GM21576 (cell line): Measurements from ENCODE around the gene POM121C.
"Not testable (repeated sequence)": the region's sequence is repeated elsewhere in the genome, so short reads cannot be mapped to it uniquely, and the experiment has no call there.

Experiments
- ATAC-seq: cut with Tn5 transposase; IDR thresholded peaks from one replicate; pipeline ENCODE4 v1.9.1; 2021; ENCODE audit warnings: mild to moderate bottlenecking, moderate library complexity; ENCODE audit not compliant: unreplicated experiment

The POM121C gene

DNA sequence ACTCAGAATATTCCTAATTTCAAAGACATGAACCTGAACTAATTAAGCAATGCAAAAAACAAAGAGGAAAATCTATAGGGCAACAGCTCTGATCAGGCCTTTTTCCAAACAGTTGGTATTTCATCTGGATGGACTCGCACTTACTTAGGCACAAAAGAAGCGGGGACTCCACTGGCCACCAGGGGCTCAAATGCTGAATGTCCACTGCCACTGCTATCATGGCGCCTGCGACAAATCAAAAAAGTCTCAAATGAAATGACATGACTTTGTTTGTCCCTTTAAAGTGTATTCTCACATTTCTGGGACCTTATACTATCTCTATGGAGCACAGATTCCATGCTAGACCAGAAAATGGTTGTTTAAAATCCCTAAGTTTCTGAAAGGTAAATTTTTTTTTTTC is 47.1 kb downstream of the POM121C start:
- ATAC-seq, result not testable (repeated sequence)

DNA sequence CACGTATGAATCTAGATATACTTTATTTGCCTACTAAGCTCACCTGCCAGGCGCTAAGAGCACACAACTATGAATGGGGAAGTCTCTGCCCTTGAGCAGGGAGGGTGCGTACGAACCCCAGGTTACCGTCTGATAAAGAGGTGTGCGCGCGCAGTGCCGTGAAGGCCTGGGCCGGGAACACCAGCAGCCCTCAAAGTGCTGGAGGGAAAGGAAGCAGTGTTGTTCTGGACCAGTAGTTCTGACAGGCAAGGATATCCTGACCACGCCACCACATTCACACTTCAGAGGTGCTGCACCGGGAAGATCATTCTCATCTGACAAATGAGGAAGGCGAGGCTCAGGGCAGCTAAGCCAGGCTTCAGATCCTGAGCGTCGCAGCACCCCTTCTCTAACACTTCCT is 62.6 kb downstream of the POM121C start:
- not testable (repeated sequence) for ATAC-seq

- ATAC-seq, result not testable (repeated sequence)
Measured at GRCh38 chr7:75421798-75422710, 64.0 kb downstream of the POM121C start.

DNA sequence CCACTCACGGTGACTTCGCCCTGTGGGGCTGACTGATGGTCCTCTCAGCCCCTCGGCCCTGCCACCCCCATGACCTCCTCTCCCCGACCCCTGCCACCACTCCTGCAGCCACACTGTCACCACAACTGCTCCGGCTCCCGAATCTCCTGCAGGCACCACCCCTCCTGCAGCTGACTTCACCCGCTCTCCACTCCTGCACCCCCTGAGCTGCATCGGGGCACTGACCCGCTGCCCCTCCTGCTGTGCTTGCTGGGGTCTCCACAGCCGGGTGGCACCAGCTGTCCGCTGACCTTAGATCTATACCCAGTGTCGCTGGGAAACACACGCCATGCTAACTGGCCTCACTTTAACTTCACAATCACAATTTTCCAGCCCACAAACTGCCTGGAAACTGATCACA is 65.9 kb downstream of the POM121C start:
- not testable (repeated sequence) for ATAC-seq

DNA sequence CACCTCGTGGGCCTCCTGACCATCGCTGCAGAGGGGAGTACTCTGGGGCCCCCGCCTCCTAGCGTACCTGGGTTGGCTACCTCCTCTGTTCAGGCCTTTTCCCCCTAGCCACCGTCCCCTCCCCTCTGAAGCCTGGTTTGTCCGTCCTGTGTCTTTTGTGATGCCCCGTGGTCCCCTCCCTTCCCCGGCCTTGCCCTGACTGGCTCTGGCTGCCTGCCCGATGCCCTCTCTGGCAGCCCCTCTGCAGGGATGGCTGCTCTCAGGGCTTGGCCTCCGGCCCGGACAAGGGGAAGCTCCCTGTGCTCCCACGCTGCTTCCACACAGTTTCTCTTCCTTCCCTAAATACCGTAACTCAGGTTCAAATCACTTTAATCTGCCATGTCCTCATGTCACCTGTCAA is 66.4 kb downstream of the POM121C start:
- not testable (repeated sequence) for ATAC-seq

DNA sequence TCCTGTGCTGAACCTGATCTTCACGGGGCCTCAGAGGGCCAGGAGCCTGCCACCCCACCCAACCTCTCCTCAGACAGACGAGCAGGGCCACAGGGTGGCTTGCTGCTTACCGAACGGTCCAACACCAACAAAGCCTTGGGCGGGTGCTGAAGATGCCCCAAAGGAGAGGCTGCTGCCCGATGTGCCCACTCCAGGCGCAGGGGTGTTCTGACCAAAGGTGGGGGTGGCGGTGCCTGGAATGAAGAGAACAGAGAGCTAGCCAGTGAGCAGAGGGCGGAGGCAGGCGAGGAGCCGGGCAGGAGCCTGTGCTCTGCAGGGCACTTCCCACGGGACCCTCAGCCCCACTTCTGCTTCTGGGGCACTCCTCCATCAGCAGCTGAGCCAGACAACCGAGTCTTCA is 66.9 kb downstream of the POM121C start:
- ATAC-seq, result not testable (repeated sequence)

DNA sequence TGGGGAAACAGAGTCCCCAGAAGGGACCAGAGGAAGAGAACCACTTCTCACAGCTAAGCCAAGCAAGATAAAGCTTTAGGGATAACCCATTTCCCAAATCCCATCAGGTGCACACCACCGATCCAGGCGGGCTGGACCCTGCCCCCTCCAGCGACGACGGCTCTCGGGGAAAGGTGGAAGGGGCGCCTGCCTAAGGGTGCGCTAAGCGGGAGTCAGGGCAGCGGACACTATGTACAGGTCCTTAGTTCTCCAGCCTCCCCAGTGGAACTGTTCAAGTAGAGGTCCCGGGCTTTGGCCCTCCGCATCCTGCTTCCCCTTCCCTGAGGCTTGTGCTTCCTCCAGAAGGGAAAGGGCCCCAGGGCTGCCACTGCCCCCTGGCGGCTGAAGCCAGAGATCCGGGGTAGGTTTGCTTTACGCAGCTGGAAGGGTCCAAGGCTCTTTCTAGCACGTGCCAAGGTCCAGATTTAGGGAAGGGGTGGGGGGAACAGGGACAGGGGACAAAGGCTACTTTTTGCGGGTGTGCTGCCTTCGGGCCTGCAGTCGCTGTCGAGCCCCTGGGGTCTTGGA is 67.7 kb downstream of the POM121C start:
- not testable (repeated sequence) for ATAC-seq

- ATAC-seq, result not testable (repeated sequence)
Measured at GRCh38 chr7:75416787-75417186, 69.3 kb downstream of the POM121C start.

GRCh38 chr7:75415829-75416373 is 70.2 kb downstream of the POM121C start:
- ATAC-seq, result not testable (repeated sequence)

GRCh38 chr7:75415428-75415817 is 70.7 kb downstream of the POM121C start:
- ATAC-seq, result not testable (repeated sequence)

DNA sequence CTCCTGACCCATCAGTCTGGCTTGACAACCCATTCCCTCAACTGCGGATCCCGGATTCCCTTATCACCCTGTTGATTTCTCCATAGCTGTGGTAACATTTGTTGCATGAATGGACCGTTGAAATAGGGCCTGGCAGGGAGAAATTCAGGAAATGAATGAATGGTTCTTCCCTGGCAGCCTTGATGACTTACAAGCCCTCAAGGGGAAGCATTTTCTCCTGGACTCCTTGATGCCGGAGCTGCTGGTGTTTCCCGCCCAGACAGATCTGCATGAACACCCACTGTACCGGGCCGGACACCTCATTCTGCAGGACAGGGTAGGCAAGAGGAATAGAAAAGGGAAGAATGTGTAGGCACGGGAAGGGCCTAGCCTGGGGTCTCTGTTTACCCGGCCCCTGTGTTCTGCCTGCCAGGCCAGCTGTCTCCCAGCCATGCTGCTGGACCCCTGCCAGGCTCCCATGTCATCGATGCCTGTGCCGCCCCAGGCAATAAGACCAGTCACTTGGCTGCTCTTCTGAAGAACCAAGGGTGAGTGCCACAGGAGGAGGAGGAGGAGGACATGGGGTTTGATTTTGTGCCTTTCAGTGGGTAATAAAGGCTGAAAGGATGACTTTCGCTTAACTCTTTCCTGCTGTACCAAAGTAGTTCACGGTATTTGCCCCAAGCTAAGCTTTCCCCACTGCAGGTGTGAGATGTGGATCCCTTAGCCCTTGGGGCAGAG is 71.2 kb downstream of the POM121C start:
- ATAC-seq, result not testable (repeated sequence)

GRCh38 chr7:75414204-75414603 is 71.9 kb downstream of the POM121C start:
- ATAC-seq, result not testable (repeated sequence)

DNA sequence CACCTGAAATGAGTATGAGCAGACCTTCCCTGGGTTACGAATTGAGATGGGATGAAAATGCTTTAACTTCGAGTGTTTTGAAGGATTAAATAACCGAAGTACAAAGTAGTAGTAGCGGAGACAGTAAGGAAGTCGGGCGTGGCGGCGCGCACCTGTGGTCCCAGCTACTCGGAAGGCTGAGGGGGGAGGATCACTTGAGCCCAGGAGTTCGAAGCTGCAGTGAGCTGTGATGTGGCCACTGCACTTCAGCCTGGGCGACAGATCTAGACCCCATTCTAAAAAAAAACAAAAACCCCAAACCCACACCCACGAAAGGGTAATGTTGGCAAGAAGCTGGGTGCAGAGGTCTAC is 75.3 kb downstream of the POM121C start:
- ATAC-seq, result not testable (repeated sequence)

- ATAC-seq, result peak; percentile 91
Measured at GRCh38 chr7:75409880-75410822, 75.9 kb downstream of the POM121C start.

DNA sequence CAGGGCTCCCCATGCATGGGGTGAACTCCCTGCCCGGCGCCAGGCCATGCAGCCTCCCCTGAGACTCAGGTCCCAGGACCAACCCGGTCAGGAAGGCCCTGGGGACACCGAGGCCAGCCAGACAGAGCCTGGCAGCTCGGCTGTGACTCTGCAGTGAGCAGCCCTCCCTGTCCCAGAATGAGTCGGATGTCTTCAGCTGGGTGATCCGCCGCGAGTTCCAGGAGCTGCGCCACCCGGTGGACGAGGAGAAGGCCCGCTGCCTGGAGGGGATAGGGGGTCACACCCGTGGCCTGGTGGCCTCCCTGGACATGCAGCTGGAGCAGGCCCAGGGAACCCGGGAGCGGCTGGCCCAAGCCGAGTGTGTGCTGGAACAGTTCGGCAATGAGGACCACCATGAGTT is 81.4 kb downstream of the POM121C start:
- not testable (repeated sequence) for ATAC-seq

- ATAC-seq, result not testable (repeated sequence)
Measured at GRCh38 chr7:75403455-75404443, 82.3 kb downstream of the POM121C start.

DNA sequence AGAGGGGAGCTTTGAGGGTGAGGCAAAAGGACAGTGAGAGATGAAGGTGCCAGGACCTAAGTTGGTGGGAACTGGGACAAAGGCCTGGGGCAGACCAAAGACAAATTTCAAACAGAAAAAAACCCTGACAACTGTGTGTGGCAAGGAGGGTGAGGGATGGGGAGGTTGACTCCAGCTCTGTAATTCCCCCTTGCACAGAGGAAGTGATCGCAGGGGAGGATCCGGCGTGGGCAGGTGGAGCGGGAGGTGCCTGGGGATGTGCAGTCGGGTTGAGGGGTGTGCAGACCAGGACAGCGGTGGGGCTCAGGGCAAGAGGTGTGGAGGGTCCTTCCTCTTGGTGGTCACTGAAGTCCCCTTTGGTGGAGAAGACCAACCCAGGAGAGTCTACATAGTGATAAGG is 85.5 kb downstream of the POM121C start:
- not testable (repeated sequence) for ATAC-seq

- ATAC-seq, result not testable (repeated sequence)
Measured at GRCh38 chr7:75398771-75399700, 87.1 kb downstream of the POM121C start.
